ENCODE results near the gene SIGLEC8. TPM values are rescaled to one million over a fixed set of nuclear protein-coding genes. Genes with fewer than 3 reads are reported as not detected.

The SIGLEC8 gene
- total and polyA plus RNA-seq, 10 of the 15 experiments (the other 5 are each of a cell fraction or from before 2014, with no cell fraction given): not detected

GRCh38 chr19:51467864-51468544, 9.8 kb upstream of the SIGLEC8 start:
- ChIA-PET POLR2A (no interaction called here), SMC1A (ENCODE audit: uncharacterized antibody, unreplicated experiment) (interaction anchor here (0.9 to 1.4 kb wide), 3 partner anchors 33 to 193 kb away, joined by 3 to 4 read pairs (median 4); no protein-coding TSS in a partner anchor), RAD21 (ENCODE audit: unreplicated experiment) (interaction anchor here (2.6 kb wide), 1 partner anchor 189 kb away, joined by 5 read pairs; no protein-coding TSS in a partner anchor), CTCF (interaction anchor here (0.7 to 10.8 kb wide), 4 partner anchors 46 to 191 kb away, joined by 3 to 281 read pairs (median 4); partner anchors contain the start of genes SIGLEC10 and SIGLEC5)
- intact Hi-C loops (cut with micrococcal nuclease; ENCODE audit: unreplicated experiment): no loop called here
- Histone ChIP-seq H3K9ac (ENCODE audit: control insufficient read depth, insufficient read depth, low read length) (no peak overlapping the region), H3K4me3 (no peak overlapping the region), H3K4me2 (ENCODE audit: control insufficient read depth, insufficient read depth) (no peak overlapping the region), H3K27ac (ENCODE audit: control insufficient read depth, insufficient read depth) (no peak overlapping the region), H3K79me2 (ENCODE audit: control insufficient read depth, insufficient read depth, low read length) (no peaks in the 10 kb centered on the region), H3K9me3 (replicated peaks; ENCODE audit: control insufficient read depth, insufficient read depth, low read length) (no peaks in the 10 kb centered on the region), H3K4me1 (ENCODE audit: control insufficient read depth, insufficient read depth, low read length) (no peaks in the 10 kb centered on the region), H4K20me1 (ENCODE audit: control insufficient read depth, insufficient read depth) (no peaks in the 10 kb centered on the region; the same call in 1 of the 2 replicates), H3K36me3 (ENCODE audit: control insufficient read depth in 2 of 2, insufficient read depth in 2 of 2, low read length in 1 of 2) (no peaks in the 10 kb centered on the region), H2AFZ (ENCODE audit: control insufficient read depth, low read depth, low read length) (no peak overlapping the region), H3K27me3 (replicated peaks in 1 of 2; ENCODE audit: control insufficient read depth in 2 of 2, insufficient read depth in 2 of 2, low read length in 1 of 2) (no peaks in the 10 kb centered on the region; a peak in 1 of 4 replicates)
- in situ Hi-C loops (cut with MboI): no loop called here
- 10% methylated on average over 4 of the region's 4 CpGs for WGBS (ENCODE audit: insufficient coverage, insufficient replicate concordance, low lambda C conversion rate, missing lambda C conversion rate)
- BruUV-seq (replicated peaks): no TSS peak
- DNase-seq (ENCODE audit: low read depth, low spot score) (no peak), ATAC-seq (no peak), FAIRE-seq (no peak)
- TF ChIP-seq ETV6 (conservative IDR thresholded peaks at IDR 0.05 in 1 of 2, IDR thresholded peaks at IDR 0.05 in 1 of 2; ENCODE audit: borderline replicate concordance in 1 of 2, low read depth in 1 of 2) (no peak), RELB (IDR thresholded peaks at IDR 0.05; ENCODE audit: low read depth) (no peak), E2F8 (IDR thresholded peaks at IDR 0.05; ENCODE audit: low read depth, partially characterized antibody) (no peak), BCL3 (IDR thresholded peaks at IDR 0.05; ENCODE audit: borderline replicate concordance, insufficient read depth, low read depth, low read length, poor library complexity, severe bottlenecking) (no peak), CBX5 (IDR thresholded peaks at IDR 0.05; ENCODE audit: low read depth) (no peak), HDAC6 (IDR thresholded peaks at IDR 0.05; ENCODE audit: unreplicated experiment) (no peak), KAT2A (conservative IDR thresholded peaks at IDR 0.05; ENCODE audit: control insufficient read depth, low read depth, low read length) (no peak), FOS (IDR thresholded peaks at IDR 0.05; ENCODE audit: borderline replicate concordance, extremely low read depth, insufficient read length) (no peak), FOXK2 (IDR thresholded peaks at IDR 0.05) (no peak), ZNF622 (IDR thresholded peaks at IDR 0.05) (no peak), GABPA (IDR thresholded peaks at IDR 0.05; ENCODE audit: low read depth) (no peak), IKZF1 (conservative IDR thresholded peaks at IDR 0.05) (no peak), PRDM15 (CRISPR knock-in tag; IDR thresholded peaks at IDR 0.05) (no peak)
